ENCODE measurements around the gene MCC. TPM values are rescaled to one million over a fixed set of nuclear protein-coding genes. Genes with fewer than 3 reads are reported as not detected.

The MCC gene
- total RNA-seq, 4 donors from 2014 or later: 5.1 to 22.3 (median 13.0) TPM

GRCh38 chr5:113293068-113293974 lies 194.9 kb downstream of the MCC start:
- H3K9me3 ChIP-seq: no peaks in the 10 kb centered on the region
- peak overlapping the region in 2 of 3 donors; percentile 72 to 86 for H3K27ac ChIP-seq
- H3K4me3 ChIP-seq (replicated peaks in 1 of 3): peak overlapping the region in 2 of 3 donors; percentile 66 to 89
- peaks cover 5 to 11% of the 10 kb centered on the region in 2 donors for H3K4me1 ChIP-seq
- TF ChIP-seq POLR2A (IDR thresholded peaks at IDR 0.05) (no peak), CTCF (IDR thresholded peaks at IDR 0.05) (no peak)
- WGBS, 2 donors: 20 to 21% methylated on average over 23 of the region's 23 CpGs
- H3K36me3 ChIP-seq: no peaks in the 10 kb centered on the region
- no peaks in the 10 kb centered on the region for H3K27me3 ChIP-seq
- DNase-seq: peak; percentile 3 to 9
- intact Hi-C loops (cut with DNase I): no loop called here

GRCh38 chr5:113292462-113292861 lies 195.8 kb downstream of the MCC start:
- peaks cover 5 to 11% of the 10 kb centered on the region in 2 donors for H3K4me1 ChIP-seq
- DNase-seq: no peak
- H3K27ac ChIP-seq: no peak overlapping the region
- no peak overlapping the region for H3K4me3 ChIP-seq (replicated peaks in 1 of 3)
- H3K36me3 ChIP-seq: no peaks in the 10 kb centered on the region
- TF ChIP-seq POLR2A (IDR thresholded peaks at IDR 0.05): no peak
- TF ChIP-seq CTCF (IDR thresholded peaks at IDR 0.05): no peak
- WGBS, 2 donors: 83% methylated on average over 3 of the region's 3 CpGs
- no peaks in the 10 kb centered on the region for H3K9me3 ChIP-seq
- intact Hi-C loops (cut with DNase I): no loop called here
- H3K27me3 ChIP-seq: no peaks in the 10 kb centered on the region

- Histone ChIP-seq H3K27ac (no peak overlapping the region), H3K36me3 (no peaks in the 10 kb centered on the region), H3K4me1 (peaks cover 0 to 6% of the 10 kb centered on the region in 2 donors), H3K9me3 (no peaks in the 10 kb centered on the region), H3K4me3 (replicated peaks in 1 of 3) (no peak overlapping the region), H3K27me3 (no peaks in the 10 kb centered on the region)
- DNase-seq: no peak
- TF ChIP-seq CTCF (IDR thresholded peaks at IDR 0.05): no peak
- no peak for TF ChIP-seq POLR2A (IDR thresholded peaks at IDR 0.05)
- WGBS, 2 donors: 95 to 97% methylated on average over 3 of the region's 3 CpGs
- intact Hi-C loops (cut with DNase I): loop anchor here (10.0 kb wide), 1 partner anchor 69 kb away; no protein-coding TSS in a partner anchor
Measured at GRCh38 chr5:113283558-113283957, 204.7 kb downstream of the MCC start.

- Histone ChIP-seq H3K4me3 (replicated peaks in 1 of 3) (no peak overlapping the region), H3K27ac (no peak overlapping the region), H3K36me3 (no peaks in the 10 kb centered on the region), H3K27me3 (no peaks in the 10 kb centered on the region), H3K4me1 (peaks cover 0 to 6% of the 10 kb centered on the region in 2 donors), H3K9me3 (no peaks in the 10 kb centered on the region)
- TF ChIP-seq POLR2A (IDR thresholded peaks at IDR 0.05): no peak
- TF ChIP-seq CTCF (IDR thresholded peaks at IDR 0.05): no peak
- 84 to 85% methylated on average over 2 of the region's 2 CpGs for WGBS, 2 donors
- no peak for DNase-seq
- intact Hi-C loops (cut with DNase I): loop anchor here (10.0 kb wide), 1 partner anchor 68 kb away; no protein-coding TSS in a partner anchor
Measured at GRCh38 chr5:113282472-113282871, 205.8 kb downstream of the MCC start.

GRCh38 chr5:113281194-113281593 lies 207.1 kb downstream of the MCC start:
- intact Hi-C loops (cut with DNase I): loop anchor here (10.0 kb wide), 1 partner anchor 66 kb away; no protein-coding TSS in a partner anchor
- TF ChIP-seq POLR2A (IDR thresholded peaks at IDR 0.05): no peak
- no peak for TF ChIP-seq CTCF (IDR thresholded peaks at IDR 0.05)
- DNase-seq: no peak
- H3K9me3 ChIP-seq: no peaks in the 10 kb centered on the region
- H3K27ac ChIP-seq: no peak overlapping the region
- H3K4me3 ChIP-seq (replicated peaks in 1 of 3): no peak overlapping the region
- WGBS, 2 donors: 83 to 86% methylated on average over 2 of the region's 2 CpGs
- H3K4me1 ChIP-seq: peaks cover 0 to 6% of the 10 kb centered on the region in 2 donors
- no peaks in the 10 kb centered on the region for H3K27me3 ChIP-seq
- H3K36me3 ChIP-seq: no peaks in the 10 kb centered on the region

All from thyroid gland (tissue), 4 donors.